Nephron (organoid): ENCODE measurements around the gene SLC12A7.
"Not testable (repeated sequence)": the region's sequence is repeated elsewhere in the genome, so short reads cannot be mapped to it uniquely, and the experiment has no call there.

Experiments
- H3K27ac Mint-ChIP-seq, 3 experiments: 2 replicates each; pipeline ENCODE4 v1.8.0; 2020; ENCODE audit warnings: mixed read lengths in 3 of 3, mild to moderate bottlenecking in 2 of 3, moderate library complexity in 1 of 3
- H3K27me3 Mint-ChIP-seq: 2 replicates; pipeline ENCODE4 v1.8.0; 2021; ENCODE audit warnings: low read depth, mild to moderate bottlenecking, moderate library complexity, mixed read lengths
- H3K36me3 Mint-ChIP-seq: 2 replicates; pipeline ENCODE4 v1.8.0; 2020; ENCODE audit warnings: low read depth, mixed read lengths
- H3K4me1 Mint-ChIP-seq: 2 replicates; pipeline ENCODE4 v1.8.0; 2020; ENCODE audit warnings: mixed read lengths
- H3K4me3 Mint-ChIP-seq, 3 experiments: 2 replicates each; pipeline ENCODE4 v1.8.0; 2020; ENCODE audit warnings: mild to moderate bottlenecking in 3 of 3, mixed read lengths in 3 of 3, moderate library complexity in 2 of 3
- H3K9me3 Mint-ChIP-seq: 2 replicates; pipeline ENCODE4 v1.8.0; 2020; ENCODE audit warnings: mixed read lengths
- TF ChIP-seq, protein P1 (sequence below), 3 experiments: fragments of 200-600 bp; sonication (generic); IDR thresholded peaks; one replicate each; pipeline ENCODE4 v1.5.0; 2021; ENCODE audit warnings: antibody characterized with exemption in 3 of 3; ENCODE audit not compliant: unreplicated experiment in 3 of 3

Gene SLC12A7

DNA sequence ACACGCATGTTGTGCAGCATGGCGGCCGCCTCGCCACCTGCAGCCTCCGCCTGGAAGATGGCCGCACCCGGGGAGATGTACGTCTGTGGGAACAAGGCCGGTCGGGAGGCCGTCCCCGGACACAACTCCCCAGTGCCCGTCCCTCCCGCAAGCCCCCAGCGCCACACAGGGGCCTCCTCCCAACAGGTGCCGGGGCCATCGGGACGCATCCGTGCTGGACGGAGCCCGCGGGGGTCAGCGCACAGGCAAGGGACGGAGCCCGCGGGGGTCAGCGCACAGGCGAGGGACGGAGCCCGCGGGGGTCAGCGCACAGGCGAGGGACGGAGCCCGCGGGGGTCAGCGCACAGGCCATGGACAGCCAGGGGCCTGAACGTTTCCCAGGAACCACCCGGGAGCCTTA is 26.5 kb downstream of the SLC12A7 start:
- TF ChIP-seq, protein P1, sequence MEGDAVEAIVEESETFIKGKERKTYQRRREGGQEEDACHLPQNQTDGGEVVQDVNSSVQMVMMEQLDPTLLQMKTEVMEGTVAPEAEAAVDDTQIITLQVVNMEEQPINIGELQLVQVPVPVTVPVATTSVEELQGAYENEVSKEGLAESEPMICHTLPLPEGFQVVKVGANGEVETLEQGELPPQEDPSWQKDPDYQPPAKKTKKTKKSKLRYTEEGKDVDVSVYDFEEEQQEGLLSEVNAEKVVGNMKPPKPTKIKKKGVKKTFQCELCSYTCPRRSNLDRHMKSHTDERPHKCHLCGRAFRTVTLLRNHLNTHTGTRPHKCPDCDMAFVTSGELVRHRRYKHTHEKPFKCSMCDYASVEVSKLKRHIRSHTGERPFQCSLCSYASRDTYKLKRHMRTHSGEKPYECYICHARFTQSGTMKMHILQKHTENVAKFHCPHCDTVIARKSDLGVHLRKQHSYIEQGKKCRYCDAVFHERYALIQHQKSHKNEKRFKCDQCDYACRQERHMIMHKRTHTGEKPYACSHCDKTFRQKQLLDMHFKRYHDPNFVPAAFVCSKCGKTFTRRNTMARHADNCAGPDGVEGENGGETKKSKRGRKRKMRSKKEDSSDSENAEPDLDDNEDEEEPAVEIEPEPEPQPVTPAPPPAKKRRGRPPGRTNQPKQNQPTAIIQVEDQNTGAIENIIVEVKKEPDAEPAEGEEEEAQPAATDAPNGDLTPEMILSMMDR (IDR thresholded peaks at IDR 0.05; ENCODE audit: unreplicated experiment in 3 of 3): no peak
- Mint-ChIP-seq H3K27ac (no peak overlapping the region), H3K27me3 (peaks cover 2% of the 10 kb centered on the region), H3K36me3 (peaks cover 25% of the 10 kb centered on the region), H3K4me1 (peaks cover 24% of the 10 kb centered on the region), H3K9me3 (no peaks in the 10 kb centered on the region), H3K4me3 (no peak overlapping the region)

DNA sequence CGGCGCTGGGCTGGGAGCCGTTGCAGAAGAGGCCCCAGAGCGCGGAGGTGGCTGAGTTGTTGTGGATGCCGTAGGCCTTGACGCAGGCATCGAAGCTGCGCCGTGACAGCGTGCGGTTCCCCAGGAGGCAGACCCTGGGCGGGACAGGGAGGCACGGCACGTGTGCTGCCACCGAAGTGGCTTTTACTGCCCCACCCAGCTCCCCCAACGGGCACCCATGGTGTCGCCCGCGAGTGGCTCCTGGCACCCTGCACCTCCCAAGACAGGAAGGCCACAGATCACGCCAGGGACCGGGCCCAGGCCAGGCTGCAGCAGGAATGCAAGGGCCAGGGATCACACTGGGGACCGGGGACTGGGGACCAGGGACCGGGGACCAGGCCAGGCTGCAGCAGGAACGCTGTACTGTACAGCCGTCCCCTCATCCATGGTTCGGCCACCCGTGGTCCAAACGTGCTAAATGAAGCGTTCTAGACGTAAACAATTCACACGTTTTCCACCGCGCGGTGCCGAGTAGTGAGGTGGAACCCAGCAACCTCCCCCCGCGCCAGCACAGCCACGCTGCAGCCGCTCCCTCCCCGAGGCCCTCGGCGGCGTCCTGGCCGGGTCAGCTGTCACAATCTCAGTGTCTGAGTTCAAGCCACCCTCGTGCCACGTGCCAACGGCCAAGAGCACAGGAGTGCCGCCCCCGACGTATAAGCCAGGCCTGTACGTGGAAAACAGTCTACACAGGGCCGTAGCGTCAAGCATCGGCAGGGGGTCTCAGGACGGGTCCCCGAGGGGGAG is 27.8 kb downstream of the SLC12A7 start:
- H3K36me3 Mint-ChIP-seq: peaks cover 21% of the 10 kb centered on the region
- H3K27ac Mint-ChIP-seq: no peak overlapping the region
- H3K9me3 Mint-ChIP-seq: no peaks in the 10 kb centered on the region
- no peaks in the 10 kb centered on the region for H3K27me3 Mint-ChIP-seq
- H3K4me1 Mint-ChIP-seq: peaks cover 13% of the 10 kb centered on the region
- TF ChIP-seq, protein P1 (IDR thresholded peaks at IDR 0.05; ENCODE audit: unreplicated experiment in 3 of 3): no peak
- H3K4me3 Mint-ChIP-seq: no peak overlapping the region

DNA sequence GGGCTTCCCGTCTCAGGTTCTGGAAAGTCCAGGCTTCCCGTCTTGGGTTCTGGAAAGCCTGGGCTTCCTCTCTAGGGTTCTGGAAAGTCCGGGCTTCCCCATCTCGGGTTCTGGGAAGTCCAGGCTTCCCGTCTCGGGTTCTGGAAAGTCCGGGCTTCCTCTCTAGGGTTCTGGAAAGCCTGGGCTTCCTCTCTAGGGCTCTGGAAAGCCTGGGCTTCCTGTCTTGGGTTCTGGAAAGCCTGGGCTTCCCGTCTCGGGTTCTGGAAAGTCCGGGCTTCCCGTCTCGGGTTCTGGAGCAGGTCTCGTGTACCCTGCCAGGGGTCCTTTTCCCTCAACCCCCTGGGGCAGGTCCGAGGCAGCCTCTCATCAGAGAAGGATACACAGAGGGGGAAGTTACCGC is 28.8 kb downstream of the SLC12A7 start:
- peaks cover 24% of the 10 kb centered on the region for H3K36me3 Mint-ChIP-seq
- not testable (repeated sequence) for H3K27me3 Mint-ChIP-seq, H3K9me3 Mint-ChIP-seq, H3K4me3 Mint-ChIP-seq
- H3K27ac Mint-ChIP-seq: peak overlapping the region in 1 of 3 experiments; percentile 26
- peaks cover 12% of the 10 kb centered on the region for H3K4me1 Mint-ChIP-seq

DNA sequence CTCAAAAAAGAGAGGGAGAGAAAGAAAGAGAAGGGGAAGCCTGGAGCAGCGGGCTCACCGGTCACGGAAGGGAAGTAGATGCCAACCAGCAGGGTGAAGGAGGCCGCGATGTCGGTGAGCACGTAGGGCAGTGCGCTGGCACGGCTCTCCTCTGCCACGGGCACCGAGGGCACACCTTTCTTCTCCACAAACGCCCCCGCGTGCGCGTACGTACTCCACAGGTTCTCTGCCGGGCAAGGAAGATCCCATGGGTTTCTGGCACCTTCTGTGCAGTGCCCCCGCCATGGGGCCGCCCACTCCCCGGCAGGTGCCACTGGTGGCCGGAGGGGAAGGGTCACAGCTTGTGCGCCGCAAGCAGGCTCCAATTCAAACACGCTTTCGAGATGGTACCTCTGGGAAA is 30.3 kb downstream of the SLC12A7 start:
- peaks cover 12% of the 10 kb centered on the region for H3K4me1 Mint-ChIP-seq
- H3K4me3 Mint-ChIP-seq: no peak overlapping the region
- H3K27me3 Mint-ChIP-seq: no peaks in the 10 kb centered on the region
- TF ChIP-seq, protein P1 (IDR thresholded peaks at IDR 0.05; ENCODE audit: unreplicated experiment in 3 of 3): no peak
- peaks cover 24% of the 10 kb centered on the region for H3K36me3 Mint-ChIP-seq
- H3K9me3 Mint-ChIP-seq: no peaks in the 10 kb centered on the region
- peak overlapping the region in 1 of 3 experiments; percentile 78 for H3K27ac Mint-ChIP-seq

DNA sequence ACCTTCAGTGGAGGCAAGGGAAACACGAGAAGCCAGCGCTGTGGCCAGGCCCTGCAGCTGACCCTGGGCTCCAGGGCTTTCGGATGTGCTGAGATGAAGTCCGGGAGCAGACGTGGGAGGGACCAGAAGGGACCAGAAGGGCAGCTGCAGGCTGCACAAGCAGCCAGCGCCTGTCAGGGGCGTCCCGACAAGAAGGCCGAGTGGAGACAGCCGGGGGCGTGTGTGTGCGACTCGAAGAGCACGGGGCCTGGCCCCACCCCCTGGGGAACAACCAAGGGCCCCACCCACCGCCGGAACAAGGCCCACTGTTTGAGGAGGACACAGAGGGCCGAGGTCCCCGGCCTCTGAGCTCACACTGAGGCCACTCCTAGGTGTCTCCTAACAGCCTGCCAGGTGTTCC is 31.4 kb downstream of the SLC12A7 start:
- TF ChIP-seq, protein P1 (IDR thresholded peaks at IDR 0.05; ENCODE audit: unreplicated experiment in 3 of 3): no peak
- no peak overlapping the region for H3K4me3 Mint-ChIP-seq
- no peaks in the 10 kb centered on the region for H3K9me3 Mint-ChIP-seq
- H3K27ac Mint-ChIP-seq: peak overlapping the region; percentile 35 to 78 (median 78)
- H3K27me3 Mint-ChIP-seq: peaks cover 2% of the 10 kb centered on the region
- H3K4me1 Mint-ChIP-seq: peaks cover 12% of the 10 kb centered on the region
- peaks cover 17% of the 10 kb centered on the region for H3K36me3 Mint-ChIP-seq

DNA sequence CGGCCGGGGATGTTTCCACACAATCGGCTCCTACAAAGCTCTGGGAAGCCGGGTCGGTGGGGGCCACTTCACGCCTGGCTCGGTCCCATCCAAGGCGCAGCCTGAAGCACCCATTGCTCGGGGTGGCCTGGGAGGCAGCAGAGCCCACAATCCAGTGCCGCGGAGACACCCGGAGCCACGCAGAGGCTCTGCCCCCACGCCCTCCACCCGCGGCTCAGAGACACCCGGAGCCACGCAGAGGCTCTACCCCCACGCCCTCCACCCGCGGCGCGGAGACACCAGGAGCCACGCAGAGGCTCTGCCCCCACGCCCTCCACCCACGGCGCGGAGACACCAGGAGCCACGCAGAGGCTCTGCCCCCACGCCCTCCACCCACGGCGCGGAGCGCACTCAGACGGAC is 31.9 kb downstream of the SLC12A7 start:
- H3K4me3 Mint-ChIP-seq: no peak overlapping the region
- H3K9me3 Mint-ChIP-seq: no peaks in the 10 kb centered on the region
- peaks cover 3% of the 10 kb centered on the region for H3K27me3 Mint-ChIP-seq
- no peak overlapping the region for H3K27ac Mint-ChIP-seq
- H3K36me3 Mint-ChIP-seq: peaks cover 17% of the 10 kb centered on the region
- H3K4me1 Mint-ChIP-seq: peaks cover 12% of the 10 kb centered on the region
- TF ChIP-seq, protein P1 (IDR thresholded peaks at IDR 0.05; ENCODE audit: unreplicated experiment in 3 of 3): no peak
